HG03469 (cell line): ENCODE measurements around the gene CDH13.

Source experiments
- ATAC-seq: cut with Tn5 transposase; IDR thresholded peaks from one replicate; pipeline ENCODE4 v1.9.1; 2021; ENCODE audit warnings: mild to moderate bottlenecking, moderate library complexity, moderate number of reproducible peaks; ENCODE audit not compliant: unreplicated experiment

CDH13 gene

GRCh38 chr16:83137894-83138293 lies 511.1 kb downstream of the CDH13 start:
- no peak for ATAC-seq

- no peak for ATAC-seq
Measured at GRCh38 chr16:83138512-83138911, 511.7 kb downstream of the CDH13 start.

GRCh38 chr16:83138976-83139690 lies 512.4 kb downstream of the CDH13 start:
- ATAC-seq, result no peak

GRCh38 chr16:83143788-83144187 lies 517.0 kb downstream of the CDH13 start:
- no peak for ATAC-seq

GRCh38 chr16:83145297-83145696 lies 518.5 kb downstream of the CDH13 start:
- ATAC-seq, result no peak

GRCh38 chr16:83147244-83147643 lies 520.5 kb downstream of the CDH13 start:
- no peak for ATAC-seq

- no peak for ATAC-seq
Measured at GRCh38 chr16:83158320-83158957, 531.7 kb downstream of the CDH13 start.

- no peak for ATAC-seq
Measured at GRCh38 chr16:83159049-83159448, 532.3 kb downstream of the CDH13 start.

- ATAC-seq, result no peak
Measured at GRCh38 chr16:83160287-83161020, 533.7 kb downstream of the CDH13 start.

GRCh38 chr16:83162791-83163190 lies 536.0 kb downstream of the CDH13 start:
- ATAC-seq, result no peak

GRCh38 chr16:83164816-83165215 lies 538.0 kb downstream of the CDH13 start:
- no peak for ATAC-seq

GRCh38 chr16:83171396-83171795 lies 544.6 kb downstream of the CDH13 start:
- ATAC-seq, result no peak

- ATAC-seq, result no peak
Measured at GRCh38 chr16:83174671-83175070, 547.9 kb downstream of the CDH13 start.

- no peak for ATAC-seq
Measured at GRCh38 chr16:83176802-83177201, 550.0 kb downstream of the CDH13 start.

GRCh38 chr16:83185902-83186301 lies 559.1 kb downstream of the CDH13 start:
- no peak for ATAC-seq

GRCh38 chr16:83187405-83187804 lies 560.6 kb downstream of the CDH13 start:
- no peak for ATAC-seq

- no peak for ATAC-seq
Measured at GRCh38 chr16:83196796-83197195, 570.0 kb downstream of the CDH13 start.

GRCh38 chr16:83197450-83197849 lies 570.7 kb downstream of the CDH13 start:
- ATAC-seq, result no peak

- no peak for ATAC-seq
Measured at GRCh38 chr16:83198977-83199376, 572.2 kb downstream of the CDH13 start.

- no peak for ATAC-seq
Measured at GRCh38 chr16:83200005-83200779, 573.4 kb downstream of the CDH13 start.

- ATAC-seq, result no peak
Measured at GRCh38 chr16:83201748-83202147, 575.0 kb downstream of the CDH13 start.
